HG03045 (cell line): ENCODE data around the gene RCBTB2.
"Not testable (repeated sequence)": the region's sequence is repeated elsewhere in the genome, so short reads cannot be mapped to it uniquely, and the experiment has no call there.

ENCODE experiments used
- ATAC-seq: cut with Tn5 transposase; IDR thresholded peaks from one replicate; pipeline ENCODE4 v1.9.1; 2021; ENCODE audit warnings: mild to moderate bottlenecking, moderate library complexity; ENCODE audit not compliant: unreplicated experiment

RCBTB2 gene

DNA sequence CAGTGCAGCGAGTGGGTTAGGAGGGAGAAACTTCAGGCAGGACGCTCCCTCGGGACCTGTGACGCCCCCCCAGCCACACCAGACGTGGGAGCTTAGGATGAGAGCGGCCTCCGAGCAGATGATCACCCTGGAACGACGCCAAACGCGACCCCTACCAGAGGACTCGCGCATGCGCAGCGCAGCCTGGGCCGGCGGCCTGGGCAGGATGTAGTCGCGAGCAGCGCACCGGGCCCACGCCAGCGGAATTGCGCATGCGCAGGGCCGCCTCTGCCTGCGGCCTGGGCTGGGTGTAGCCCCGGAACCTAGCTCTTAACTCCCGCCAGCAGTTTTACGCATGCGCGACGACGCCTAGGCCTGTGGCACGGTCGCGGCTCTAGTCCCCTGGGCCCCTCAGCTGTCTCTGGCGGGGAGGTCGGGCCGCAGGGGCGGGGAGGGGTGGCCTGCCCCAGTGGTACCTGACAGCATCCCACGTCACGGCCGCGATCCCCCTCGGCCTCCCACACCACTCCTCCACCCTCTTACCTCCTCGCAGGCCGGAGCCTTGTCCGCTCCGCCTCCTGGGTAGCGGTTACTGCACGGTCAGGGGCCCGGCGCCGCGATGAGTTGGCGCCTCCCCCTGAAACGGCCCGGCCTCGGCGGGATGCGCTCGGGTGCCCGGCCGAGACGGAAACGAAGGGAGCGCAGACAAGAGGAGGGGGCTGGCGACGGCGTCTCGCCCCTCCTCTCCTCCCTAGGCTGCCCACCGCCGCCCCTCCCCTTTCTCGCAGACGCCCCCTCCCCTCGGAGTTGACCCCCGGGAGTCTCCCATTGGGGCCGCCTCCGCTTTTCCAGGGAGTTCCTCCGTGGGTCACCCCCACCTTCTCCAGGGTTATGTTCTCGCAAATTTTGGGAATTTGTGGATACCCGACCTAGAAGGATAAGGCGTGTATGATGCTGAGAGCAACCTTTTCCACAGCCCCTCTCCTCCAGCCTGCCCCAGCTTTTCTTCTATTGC, at the start of gene RCBTB2:
Gene RCBTB2 (minus strand): TSS at position 575 of the 994 bp plus-strand sequence. CDS start 11,141 bp downstream, outside the sequence.
- peak; percentile 85 for ATAC-seq

DNA sequence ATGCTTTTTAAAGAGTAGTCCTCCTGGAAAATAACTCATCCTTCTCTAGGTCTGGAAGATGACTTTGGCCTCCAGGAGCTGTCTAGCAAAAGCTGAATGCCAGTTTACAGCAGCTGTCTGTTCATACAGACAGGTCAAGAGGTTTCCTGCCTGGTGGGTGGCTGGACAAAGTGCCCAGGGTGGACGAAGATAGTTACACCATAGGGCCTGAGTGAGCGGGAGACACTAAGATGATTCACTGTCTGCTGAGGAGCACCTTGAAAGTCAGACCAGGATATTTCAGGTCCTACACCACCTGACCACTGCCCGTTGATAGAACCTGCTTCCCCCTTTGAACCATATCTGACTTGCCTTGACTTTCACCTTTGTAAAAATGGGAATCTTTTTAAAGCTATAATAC, 49.2 kb upstream of the RCBTB2 start:
- ATAC-seq = no peak

DNA sequence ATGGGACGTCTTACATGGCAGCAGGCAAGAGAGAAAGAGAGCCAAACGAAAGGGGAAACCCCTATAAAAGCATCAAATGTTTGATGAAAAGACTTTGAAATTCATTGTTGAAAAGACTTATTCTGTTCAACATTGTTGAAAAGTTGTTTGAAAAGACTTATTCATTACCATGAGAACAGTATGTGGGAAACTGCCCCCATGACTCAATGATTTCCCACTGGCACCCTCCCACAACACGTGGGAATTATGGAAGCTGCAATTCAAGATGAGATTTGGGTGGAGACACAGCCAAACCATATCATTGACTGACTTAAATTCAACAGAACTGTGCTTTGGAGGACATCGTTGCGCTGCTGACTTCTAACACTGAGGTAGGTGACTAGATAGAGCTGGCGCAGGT, 48.0 kb upstream of the RCBTB2 start:
- no peak for ATAC-seq

DNA sequence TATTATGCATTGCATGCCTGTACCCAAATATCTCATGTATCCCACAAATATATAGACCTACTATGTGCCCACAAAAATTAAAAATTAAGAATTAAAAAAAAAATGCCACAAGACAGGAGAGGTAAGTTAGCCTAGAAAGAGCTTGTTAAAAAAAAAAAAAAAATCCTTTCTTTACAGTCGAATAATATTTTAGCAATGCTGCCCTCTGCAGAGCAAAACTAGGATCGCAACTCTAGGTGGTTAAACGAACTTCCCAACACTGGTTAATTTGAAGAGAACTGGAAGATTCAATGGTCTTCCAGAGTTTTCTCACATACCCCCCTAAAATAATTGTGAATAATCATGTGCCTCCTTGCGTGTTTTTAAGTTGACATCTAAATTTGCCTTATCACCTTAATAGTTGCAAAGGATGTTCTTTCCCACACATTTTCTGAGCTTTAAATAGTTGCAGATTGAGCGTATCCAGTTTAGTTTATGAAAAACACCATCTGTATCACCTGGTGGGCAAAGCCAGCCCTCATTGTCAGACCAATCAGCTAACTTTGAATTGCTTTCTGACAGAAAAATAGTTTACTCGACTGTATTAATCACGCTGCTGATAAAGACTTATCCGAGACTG, 47.4 kb upstream of the RCBTB2 start:
- ATAC-seq = no peak

DNA sequence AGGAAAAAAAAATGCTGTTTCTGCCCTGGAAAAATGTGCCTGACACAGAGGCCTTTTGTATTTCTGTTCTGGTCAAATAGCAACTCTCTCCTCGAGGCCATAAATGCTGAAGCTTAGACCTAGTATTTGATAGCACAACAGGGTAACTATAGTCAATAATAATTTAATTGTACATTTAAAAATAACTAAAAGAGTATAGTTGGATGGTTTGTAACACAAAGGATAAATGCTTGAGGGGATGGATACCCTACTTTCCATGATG, 47.0 kb upstream of the RCBTB2 start:
- not testable (repeated sequence) for ATAC-seq

DNA sequence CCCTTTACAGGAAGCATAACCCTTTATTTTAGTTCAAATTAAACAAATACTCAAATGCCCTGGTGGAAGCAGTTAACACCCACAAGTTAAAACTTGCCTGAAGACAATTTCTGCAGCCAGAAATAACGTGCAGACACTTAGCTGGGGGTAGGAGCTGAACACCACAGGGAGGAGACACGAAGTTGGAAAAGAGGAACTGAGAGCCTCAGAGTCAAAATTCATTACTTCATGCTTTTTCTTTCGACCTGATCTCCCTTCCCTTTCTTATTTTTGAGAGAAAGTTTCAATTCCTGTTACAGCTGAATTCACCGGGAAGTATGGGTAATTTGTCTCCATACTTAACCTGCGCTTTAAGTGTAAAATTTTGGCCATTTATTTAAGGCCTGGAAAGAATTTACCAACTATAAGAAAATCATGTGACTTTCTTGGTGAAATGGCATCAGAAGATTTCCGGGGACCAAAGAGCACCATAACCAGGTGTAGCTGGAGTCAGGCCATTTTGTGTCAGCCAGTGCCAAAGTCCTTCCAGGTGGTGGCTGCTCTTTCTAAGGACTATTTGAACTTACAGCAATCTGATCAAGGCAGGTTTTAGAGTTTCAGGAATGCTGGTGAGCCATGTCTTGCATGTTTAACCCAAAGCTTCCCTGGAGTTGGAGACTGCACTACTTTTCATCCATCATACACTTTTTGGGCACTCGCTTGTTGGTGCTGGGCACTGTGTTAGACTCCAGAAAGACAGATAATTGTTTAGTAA, 46.5 kb upstream of the RCBTB2 start:
- peak; percentile 78 for ATAC-seq

DNA sequence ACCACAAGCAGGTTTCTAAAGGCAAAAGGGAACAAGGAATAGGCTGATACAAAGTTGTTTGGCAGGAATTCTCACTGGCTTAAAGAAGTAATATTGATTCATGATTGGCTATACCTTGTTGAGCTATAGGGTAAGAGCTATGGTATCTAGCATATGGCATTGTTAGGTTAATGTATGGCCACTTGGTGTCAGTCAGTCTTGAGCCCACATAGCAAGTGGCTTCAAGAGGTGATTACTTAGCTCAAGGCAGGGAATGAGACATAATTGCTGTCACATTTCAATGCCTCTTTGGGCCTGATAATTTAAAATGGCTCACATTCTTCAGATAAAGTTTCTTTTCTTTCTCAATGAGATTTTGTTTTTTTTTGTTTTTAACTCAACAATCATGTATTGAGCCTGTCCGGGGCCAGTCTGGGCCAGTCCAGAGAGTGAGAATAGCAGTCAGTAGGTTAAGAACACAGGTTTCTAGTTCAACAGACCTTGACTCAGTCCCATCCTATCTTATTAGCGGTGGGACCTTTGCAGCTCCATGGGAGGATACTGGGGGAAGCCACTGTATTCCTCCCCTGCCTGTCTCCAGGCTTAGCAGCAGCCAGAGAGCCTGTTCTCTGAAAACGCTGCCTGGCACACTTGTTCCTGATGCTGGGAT, 45.8 kb upstream of the RCBTB2 start:
- ATAC-seq = peak; percentile 46

DNA sequence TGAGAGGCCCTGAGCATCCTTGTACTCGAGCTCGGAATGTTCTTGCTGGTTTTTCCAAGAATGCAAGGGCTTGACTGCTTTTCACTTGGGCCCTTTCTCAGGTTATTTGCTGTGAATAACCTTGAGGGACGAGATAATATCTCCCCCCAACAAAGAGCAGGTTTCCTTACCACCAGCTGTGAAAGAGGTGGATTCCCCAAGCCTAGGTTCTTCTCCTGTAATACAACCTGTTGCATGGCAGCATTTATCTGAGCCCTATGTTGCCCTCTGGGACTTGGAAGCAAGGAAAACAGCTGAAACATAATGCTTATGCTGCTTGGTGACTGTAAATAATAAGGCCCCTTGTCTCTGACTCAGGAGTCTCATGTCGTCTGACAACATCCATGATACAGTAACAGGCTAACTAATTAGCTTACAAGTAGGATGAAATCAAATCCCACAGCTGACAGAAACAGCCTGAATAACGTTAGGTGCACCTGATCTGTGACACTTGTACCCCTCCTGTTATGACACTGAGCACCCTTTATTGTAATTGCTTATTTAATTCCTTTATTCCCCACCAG, 43.6 kb upstream of the RCBTB2 start:
- no peak for ATAC-seq

DNA sequence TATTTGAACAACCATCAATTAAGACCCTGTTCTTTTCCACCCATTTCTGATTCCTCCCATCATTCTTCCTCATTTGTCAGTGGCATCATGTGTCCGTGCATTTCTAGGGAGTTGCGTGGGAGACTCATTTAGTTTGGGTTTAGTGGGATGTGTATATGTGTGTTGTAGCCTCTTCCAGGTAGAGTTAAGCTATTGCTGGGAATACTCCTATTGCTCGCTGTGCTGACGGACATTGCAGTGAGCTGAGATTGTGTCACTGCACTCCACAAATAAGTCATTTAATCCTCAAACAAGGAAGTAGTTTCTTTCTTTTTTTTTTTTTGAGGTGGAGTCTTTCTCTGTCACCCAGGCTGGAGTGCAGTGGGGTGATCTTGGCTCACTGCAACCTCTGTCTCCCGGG, 42.2 kb upstream of the RCBTB2 start:
- ATAC-seq = no peak

DNA sequence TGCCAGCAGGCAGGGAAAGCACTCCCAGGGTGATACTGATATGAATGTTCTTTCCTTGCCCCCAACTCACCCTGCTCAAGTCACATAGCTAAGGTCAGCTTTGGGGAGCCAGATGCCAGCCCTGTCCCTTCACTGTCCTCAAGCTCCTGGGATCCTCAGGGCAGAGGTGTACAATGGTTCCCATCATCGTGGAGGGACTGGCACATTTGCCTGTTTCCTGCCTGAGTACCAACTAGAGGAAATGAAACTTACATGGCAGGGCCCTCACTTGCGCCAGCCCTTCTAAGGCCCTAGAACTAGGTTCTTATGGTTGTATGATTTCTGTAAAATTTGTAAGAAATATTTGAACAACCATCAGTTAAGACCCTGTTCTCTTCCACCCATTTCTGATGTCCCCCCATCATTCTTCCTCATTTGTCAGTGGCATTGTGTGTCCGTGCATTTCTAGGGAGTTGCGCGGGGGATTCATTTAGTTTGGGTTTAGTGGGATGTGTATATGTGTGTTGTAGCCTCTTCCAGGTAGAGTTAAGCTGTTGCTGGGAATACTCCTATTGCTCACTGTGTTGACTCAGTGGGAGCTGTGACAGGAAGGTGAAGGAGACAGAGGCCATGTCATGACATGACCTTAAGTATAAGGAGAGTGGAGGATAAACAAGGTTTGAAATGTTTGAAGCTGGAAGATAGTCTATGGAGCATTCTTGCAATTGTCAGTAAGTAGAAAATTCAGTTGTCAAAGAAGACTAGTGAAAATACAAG, 41.3 kb upstream of the RCBTB2 start:
- ATAC-seq = no peak

DNA sequence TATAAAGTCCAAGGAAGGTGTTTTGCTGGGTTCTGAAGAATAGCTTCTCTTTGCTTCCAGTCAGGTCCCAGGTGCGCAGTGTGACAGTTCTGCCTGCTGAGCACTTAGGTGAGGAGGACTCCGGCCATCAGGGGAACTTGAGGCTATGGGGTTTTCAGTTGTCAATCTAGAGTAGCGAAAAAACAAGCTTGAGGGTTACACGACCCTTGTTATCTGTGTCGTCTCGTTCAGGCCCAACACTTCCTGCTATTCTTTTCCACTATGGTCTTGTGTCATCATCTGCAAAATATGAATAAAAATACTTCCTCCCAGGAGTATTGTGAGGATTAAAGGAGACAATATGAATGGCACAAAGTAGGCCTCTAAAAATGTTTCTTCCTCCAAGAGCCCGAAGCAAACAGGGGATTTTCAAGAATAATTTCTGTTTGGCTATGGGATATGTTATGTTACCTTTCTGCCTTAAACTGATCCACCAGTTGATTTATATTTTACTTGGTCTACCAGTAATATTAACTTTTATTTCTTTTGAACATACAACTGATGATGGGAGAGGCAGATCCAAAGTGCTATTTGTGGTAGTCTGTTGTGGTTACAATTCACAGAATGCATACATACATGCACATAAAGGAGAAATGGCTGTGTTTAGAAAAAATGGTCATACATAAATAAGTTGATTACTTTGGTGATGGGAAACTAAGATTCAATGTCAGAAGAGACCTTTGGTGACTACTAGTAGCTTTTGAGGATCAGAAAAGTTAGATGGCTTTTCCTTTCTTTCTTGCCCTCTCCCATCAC, 40.5 kb upstream of the RCBTB2 start:
- ATAC-seq = no peak

DNA sequence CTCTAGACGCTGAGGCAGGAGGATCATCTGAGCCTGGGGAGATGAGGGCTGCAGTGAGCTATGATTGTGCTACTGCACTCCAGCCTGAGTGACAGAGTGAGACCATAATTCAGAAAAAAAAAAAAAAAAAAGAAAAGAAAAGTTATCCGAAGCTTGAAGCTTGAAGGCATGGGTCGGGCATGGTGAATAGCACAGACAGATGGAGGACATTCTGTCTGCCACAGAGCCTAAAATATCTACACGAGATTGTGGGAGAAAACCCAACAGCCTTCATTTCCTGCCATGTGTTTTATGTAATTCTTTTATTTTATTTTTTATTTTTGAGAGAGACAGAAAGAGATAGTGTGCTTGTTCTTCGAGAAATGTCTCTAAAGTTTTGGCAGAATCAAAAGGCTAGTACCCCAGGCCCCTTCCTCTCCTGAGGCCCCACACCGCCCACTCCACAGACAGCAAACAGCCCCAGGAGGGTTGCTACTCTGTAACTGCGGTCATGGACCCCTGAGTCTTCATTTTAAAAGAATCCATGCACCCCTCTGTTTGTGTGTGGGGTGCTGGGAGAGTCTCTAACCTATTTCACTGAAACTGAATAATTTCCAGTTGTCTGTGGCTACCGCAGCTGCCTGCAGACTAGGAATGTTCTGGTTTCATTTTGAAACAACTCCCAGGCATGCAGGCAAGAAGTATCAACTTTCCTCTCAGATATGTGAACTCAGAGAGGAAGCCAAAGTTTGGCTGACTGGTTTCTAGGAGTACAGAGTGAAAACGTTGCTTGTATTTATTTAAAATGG, 38.4 kb upstream of the RCBTB2 start:
- no peak for ATAC-seq

DNA sequence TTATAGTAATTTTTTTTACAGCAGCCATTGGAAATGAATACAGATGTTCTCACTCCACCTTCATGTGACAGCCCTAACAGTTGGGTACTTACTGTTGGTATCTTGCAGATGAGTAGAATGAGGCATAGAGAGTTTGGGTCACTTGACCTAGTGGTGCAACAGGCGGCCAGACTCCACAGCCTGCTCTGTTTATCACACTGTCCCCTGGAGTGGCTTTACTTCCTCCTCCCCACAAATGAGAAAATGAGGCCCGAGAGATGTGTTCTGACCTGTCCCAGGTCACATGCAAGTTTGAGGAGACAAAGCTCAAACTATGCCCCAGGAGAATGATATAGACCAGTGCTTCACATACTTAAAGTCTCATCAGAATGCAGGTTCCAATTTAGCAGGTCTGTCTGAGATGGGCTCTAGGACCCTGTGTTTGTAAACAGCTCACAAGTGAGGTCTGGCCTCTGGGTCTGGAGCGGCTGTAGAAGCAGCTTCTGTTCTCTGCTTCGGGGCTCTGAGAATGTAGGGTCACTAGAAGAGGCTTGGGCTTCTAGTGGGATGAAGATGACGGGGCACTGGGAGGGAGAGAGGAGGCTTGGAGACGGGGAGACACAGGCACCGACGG, 37.4 kb upstream of the RCBTB2 start:
- ATAC-seq = no peak

DNA sequence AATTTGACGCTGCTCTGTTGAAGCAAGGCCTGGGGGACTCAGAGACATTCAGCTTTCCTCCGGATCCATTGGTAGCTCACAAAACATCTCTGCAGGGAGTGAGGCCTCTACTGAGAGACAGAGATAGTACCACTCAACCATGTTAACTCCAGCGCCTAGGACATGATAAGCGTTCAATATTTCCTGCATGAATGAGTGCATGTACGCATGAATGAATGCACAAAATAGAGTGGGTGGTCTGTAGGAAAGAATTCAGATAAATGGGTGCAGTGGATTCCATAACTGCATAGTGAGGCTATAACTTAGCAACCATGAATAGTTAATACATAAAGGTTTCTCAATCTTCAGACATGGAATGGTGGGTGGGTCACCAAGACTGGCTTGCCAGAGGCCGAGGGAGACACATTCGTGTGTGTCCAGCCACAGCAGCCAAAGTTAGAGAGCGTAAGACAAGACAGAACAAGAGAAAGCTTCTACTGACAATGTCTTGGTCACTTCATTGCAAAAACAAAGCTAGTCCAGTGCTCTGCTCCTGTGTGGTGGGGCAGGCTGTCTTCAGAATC, 36.3 kb upstream of the RCBTB2 start:
- no peak for ATAC-seq

DNA sequence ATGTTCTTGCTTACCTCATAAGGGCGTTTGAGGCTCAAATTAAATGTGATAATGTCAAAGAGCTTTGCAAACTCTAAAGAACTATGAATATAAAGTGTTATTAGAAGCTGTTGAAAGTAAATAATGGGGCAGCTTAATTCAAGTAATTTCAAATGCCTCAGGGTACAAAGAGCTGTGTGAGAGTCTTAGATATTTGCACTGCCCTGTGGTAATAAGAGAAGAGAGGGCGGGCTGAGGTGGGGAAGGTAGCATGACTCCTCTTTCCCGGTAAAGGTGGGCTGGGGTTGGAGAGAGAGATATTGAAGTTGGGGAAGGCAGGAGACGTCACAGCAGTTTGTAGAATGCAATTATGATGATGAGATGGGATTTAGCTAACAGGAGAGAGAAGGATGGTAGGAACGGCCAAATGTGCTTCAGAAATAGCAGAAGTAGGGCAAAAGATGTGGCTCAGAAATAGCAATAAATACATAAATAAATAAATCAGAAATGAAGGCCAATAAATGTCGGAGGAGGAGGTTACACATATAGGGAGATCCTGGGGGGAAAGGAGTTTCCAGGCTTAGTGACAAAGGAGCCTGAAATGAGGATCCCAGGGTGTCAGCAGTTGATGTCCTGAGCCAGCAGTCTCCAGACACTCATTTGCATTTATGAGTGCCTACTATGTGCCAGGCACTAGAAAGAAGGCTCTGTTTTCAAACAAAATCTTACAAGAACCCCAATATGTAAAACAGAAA, 35.7 kb upstream of the RCBTB2 start:
- ATAC-seq = no peak

DNA sequence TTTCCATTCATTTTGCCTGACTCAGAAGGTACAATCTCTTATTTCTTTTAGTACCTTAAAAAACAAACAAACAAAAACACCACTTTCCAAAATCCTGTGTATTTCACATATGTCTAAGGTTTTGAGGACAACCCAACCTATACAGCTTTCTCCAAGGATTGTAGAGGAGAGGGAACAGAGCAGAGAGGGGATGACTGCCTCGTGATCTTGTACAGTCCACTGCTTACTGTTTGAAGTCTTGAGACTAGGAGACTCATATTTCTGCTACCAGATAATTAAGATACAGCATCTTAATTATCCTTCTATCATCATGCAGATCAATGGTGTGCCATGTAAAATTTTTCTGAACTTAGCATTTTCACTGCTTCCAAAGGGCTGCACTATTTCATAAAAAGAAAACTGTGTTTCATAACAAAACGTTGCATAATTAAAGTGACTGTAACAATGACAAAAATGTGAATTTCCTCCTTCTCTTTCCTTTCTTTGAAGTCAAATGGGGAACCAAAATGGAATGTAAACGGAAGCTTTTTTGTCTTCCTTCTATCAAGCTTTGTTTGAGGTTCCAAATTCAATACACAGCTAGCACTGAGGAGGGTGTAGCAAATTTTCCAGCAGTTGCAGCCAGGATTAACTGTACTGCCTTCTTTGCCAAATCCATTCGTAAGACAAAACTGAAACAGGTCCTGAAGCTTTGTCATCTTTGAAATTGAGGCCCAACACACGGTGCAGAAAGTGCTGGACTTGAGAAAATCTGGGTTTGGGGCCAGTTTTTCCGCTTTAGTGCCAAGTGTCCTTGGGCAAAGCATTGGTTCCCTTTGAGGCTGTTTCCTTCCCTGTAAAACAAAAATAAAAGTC, 34.9 kb upstream of the RCBTB2 start:
- no peak for ATAC-seq
